CD4-positive, alpha-beta T cell (primary cell): ENCODE data around the gene SORCS2. TPM values are rescaled to one million over a fixed set of nuclear protein-coding genes. Genes with fewer than 3 reads are reported as not detected.

Experiments
- ATAC-seq: fragments of 200-7000 bp; cut with Tn5 transposase; one replicate; pipeline ENCODE4 v1.10.0; 2022; ENCODE audit warnings: mild to moderate bottlenecking; ENCODE audit not compliant: poor library complexity
- CTCF ChIA-PET: fragments of 350-600 bp; sonication (Branson Sonifier 250); formaldehyde crosslinking; loops from one replicate; lab custom pipeline; 2021; ENCODE audit warnings: antibody characterized with exemption, inconsistent platforms; lab: Charles Lee
- POLR2A ChIA-PET: fragments of 350-600 bp; sonication (Branson Sonifier 250); formaldehyde crosslinking; loops from one replicate; lab custom pipeline; 2021; ENCODE audit warnings: antibody characterized with exemption, inconsistent platforms; lab: Charles Lee
- DNase-seq, 14 experiments: peaks; one replicate each; pipeline ENCODE4 v3.0.0-alpha.2; 2013 to 2020; ENCODE audit warnings: mixed read lengths in 2 of 14
- H3K27ac ChIP-seq, 2 donors: one replicate each; pipeline versions ENCODE4 v1.5.1 to v1.7.0; 2013; ENCODE audit warnings: low read length in 2 of 2, low read depth in 1 of 2, mild to moderate bottlenecking in 1 of 2
- H3K27me3 ChIP-seq, 2 experiments: 1 replicate in 1 of 2; 2 replicates in 1 of 2; pipeline versions ENCODE4 v1.6.1 to v1.7.0; 2013; ENCODE audit warnings: low read length in 2 of 2, control low read depth in 1 of 2, mild to moderate bottlenecking in 1 of 2, moderate library complexity in 1 of 2; ENCODE audit not compliant: insufficient read depth in 2 of 2, control insufficient read depth in 1 of 2
- H3K36me3 ChIP-seq: one replicate; pipeline ENCODE4 v1.6.1; 2013; ENCODE audit warnings: low read length, control low read depth; ENCODE audit not compliant: insufficient read depth
- H3K4me1 ChIP-seq: one replicate; pipeline ENCODE4 v1.6.1; 2013; ENCODE audit warnings: low read length, control low read depth; ENCODE audit not compliant: insufficient read depth
- H3K4me3 ChIP-seq: one replicate; pipeline ENCODE4 v1.5.1; 2013; ENCODE audit warnings: mild to moderate bottlenecking, low read length, moderate library complexity
- H3K9me3 ChIP-seq, 2 experiments: 1 replicate in 1 of 2; 2 replicates in 1 of 2; pipeline versions ENCODE4 v1.6.1 to v1.7.0; 2013; ENCODE audit warnings: low read length in 2 of 2, mild to moderate bottlenecking in 2 of 2, control low read depth in 1 of 2, moderate library complexity in 1 of 2; ENCODE audit not compliant: control insufficient read depth in 1 of 2, insufficient read depth in 1 of 2
- H3K27ac Mint-ChIP-seq: one replicate; pipeline ENCODE4 v1.8.0; 2020; ENCODE audit warnings: mixed read lengths
- H3K27me3 Mint-ChIP-seq: one replicate; pipeline ENCODE4 v1.8.0; 2021; ENCODE audit warnings: mixed read lengths
- H3K36me3 Mint-ChIP-seq: one replicate; pipeline ENCODE4 v1.8.0; 2021; ENCODE audit warnings: low read depth, mixed read lengths
- H3K4me1 Mint-ChIP-seq: one replicate; pipeline ENCODE4 v1.8.0; 2021; ENCODE audit warnings: low read depth, mixed read lengths
- H3K4me3 Mint-ChIP-seq: one replicate; pipeline ENCODE4 v1.8.0; 2020; ENCODE audit warnings: mild to moderate bottlenecking, mixed read lengths
- H3K9me3 Mint-ChIP-seq: one replicate; pipeline ENCODE4 v1.8.0; 2020; ENCODE audit warnings: mixed read lengths
- CTCF ChIP-seq: fragments of 200-600 bp; IDR thresholded peaks from one replicate; pipeline ENCODE4 v1.8.0; 2022; ENCODE audit warnings: antibody characterized with exemption, mild to moderate bottlenecking
- intact Hi-C, 2 experiments: fragments of 100-400 bp; cut with DNase I in 1 of 2; cut with micrococcal nuclease in 1 of 2; formaldehyde crosslinking; loops; one replicate each; pipeline versions ENCODE4 v1.15.1 to v1.9.0; 2023 to 2025; cut with DNase I, micrococcal nuclease
- total RNA-seq, 174 experiments: library from RNA in 2 of 174; stranded (reverse) in 2 of 174; gene quantifications; one replicate each; pipeline ENCODE4 v1.2.3 and lab custom pipeline; 2021 to 2026

The SORCS2 gene
- total RNA-seq, 2 experiments from 2014 or later = not detected

- Histone ChIP-seq H3K9me3 (no peaks in the 10 kb centered on the region), H3K36me3 (peaks cover 35% of the 10 kb centered on the region), H3K4me1 (peaks cover 14% of the 10 kb centered on the region), H3K27me3 (no peaks in the 10 kb centered on the region), H3K4me3 (no peak overlapping the region), H3K27ac (no peak overlapping the region)
- ChIA-PET POLR2A (no interaction called here), CTCF (interaction anchor here (1.2 kb wide), 1 partner anchor 27 kb away, joined by 3 read pairs; no protein-coding TSS in a partner anchor)
- peaks cover 18% of the 10 kb centered on the region for H3K4me1 Mint-ChIP-seq
- H3K9me3 Mint-ChIP-seq = no peaks in the 10 kb centered on the region
- peaks cover 62% of the 10 kb centered on the region for H3K36me3 Mint-ChIP-seq
- no peak overlapping the region for H3K4me3 Mint-ChIP-seq
- H3K27me3 Mint-ChIP-seq = no peaks in the 10 kb centered on the region
- intact Hi-C loops = no loop called here
- ATAC-seq (no peak), DNase-seq (no peak)
- TF ChIP-seq CTCF = no peak
- no peak overlapping the region for H3K27ac Mint-ChIP-seq
Observed at GRCh38 chr4:7775396-7775795, 583.1 kb downstream of the SORCS2 start.

DNA sequence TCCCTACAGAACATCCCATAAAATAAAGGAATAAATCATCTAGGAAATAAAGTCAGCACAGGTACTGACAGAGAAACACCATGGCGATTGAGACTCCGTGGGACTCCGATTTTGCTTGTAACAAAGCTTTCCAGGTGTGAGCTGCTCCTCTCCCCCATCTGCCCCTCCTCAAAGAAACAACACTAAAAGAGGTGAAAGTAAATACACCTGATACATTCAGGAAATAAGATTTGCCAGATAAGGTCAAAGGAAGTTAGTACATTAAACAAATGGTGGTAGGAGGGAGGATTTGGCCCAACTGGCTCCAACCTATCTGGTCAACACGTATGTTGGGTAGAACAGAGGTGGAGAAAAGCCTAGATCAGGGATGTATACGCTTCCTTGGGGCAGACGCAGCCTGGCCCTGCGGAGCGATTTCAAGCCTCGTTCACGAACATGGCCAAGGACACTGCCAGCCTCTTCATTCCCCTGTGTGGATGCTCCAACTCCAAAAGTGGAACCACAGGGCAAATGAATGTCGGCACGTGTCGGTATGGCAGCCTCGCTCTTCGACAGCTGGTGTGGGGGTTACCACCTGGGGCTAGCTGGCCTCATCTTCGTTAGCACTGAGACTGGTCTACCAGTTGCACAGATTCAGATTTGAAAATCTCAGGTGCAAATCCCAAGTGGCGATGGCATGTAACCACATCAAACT is 584.8 kb downstream of the SORCS2 start:
- no peaks in the 10 kb centered on the region for H3K9me3 Mint-ChIP-seq
- ChIA-PET CTCF (interaction anchor here (0.8 kb wide), 1 partner anchor 25 kb away, joined by 3 read pairs; no protein-coding TSS in a partner anchor), POLR2A (no interaction called here)
- H3K9me3 ChIP-seq = no peaks in the 10 kb centered on the region
- no peaks in the 10 kb centered on the region for H3K27me3 Mint-ChIP-seq
- intact Hi-C loops = no loop called here
- H3K36me3 ChIP-seq = peaks cover 35% of the 10 kb centered on the region
- no peak overlapping the region for H3K4me3 Mint-ChIP-seq
- no peaks in the 10 kb centered on the region for H3K27me3 ChIP-seq
- DNase-seq (no peak), ATAC-seq (no peak)
- H3K4me1 ChIP-seq = peaks cover 12% of the 10 kb centered on the region
- H3K4me3 ChIP-seq = no peak overlapping the region
- TF ChIP-seq CTCF = no peak
- H3K27ac ChIP-seq = no peak overlapping the region
- H3K36me3 Mint-ChIP-seq = peaks cover 59% of the 10 kb centered on the region
- H3K27ac Mint-ChIP-seq = no peak overlapping the region
- peaks cover 21% of the 10 kb centered on the region for H3K4me1 Mint-ChIP-seq

GRCh38 chr4:7777871-7778509 is 585.7 kb downstream of the SORCS2 start:
- Mint-ChIP-seq H3K27ac (no peak overlapping the region), H3K36me3 (peaks cover 51% of the 10 kb centered on the region), H3K4me3 (no peak overlapping the region), H3K9me3 (no peaks in the 10 kb centered on the region), H3K27me3 (no peaks in the 10 kb centered on the region), H3K4me1 (peaks cover 30% of the 10 kb centered on the region)
- intact Hi-C loops = no loop called here
- no peak for TF ChIP-seq CTCF
- H3K27ac ChIP-seq = no peak overlapping the region
- ATAC-seq (no peak), DNase-seq (no peak)
- H3K36me3 ChIP-seq = peaks cover 33% of the 10 kb centered on the region
- peaks cover 13% of the 10 kb centered on the region for H3K4me1 ChIP-seq
- no peak overlapping the region for H3K4me3 ChIP-seq
- no peaks in the 10 kb centered on the region for H3K27me3 ChIP-seq
- ChIA-PET POLR2A (no interaction called here), CTCF (no interaction called here)
- H3K9me3 ChIP-seq = no peaks in the 10 kb centered on the region
